Fibroblast of skin of right quadriceps (primary cell): ENCODE results near the gene SHROOM3.
"Not testable (repeated sequence)": the region's sequence is repeated elsewhere in the genome, so short reads cannot be mapped to it uniquely, and the experiment has no call there.

Source experiments
- DNase-seq: peaks from one replicate; pipeline ENCODE4 v3.0.0-alpha.2; 2013

The SHROOM3 gene

DNA sequence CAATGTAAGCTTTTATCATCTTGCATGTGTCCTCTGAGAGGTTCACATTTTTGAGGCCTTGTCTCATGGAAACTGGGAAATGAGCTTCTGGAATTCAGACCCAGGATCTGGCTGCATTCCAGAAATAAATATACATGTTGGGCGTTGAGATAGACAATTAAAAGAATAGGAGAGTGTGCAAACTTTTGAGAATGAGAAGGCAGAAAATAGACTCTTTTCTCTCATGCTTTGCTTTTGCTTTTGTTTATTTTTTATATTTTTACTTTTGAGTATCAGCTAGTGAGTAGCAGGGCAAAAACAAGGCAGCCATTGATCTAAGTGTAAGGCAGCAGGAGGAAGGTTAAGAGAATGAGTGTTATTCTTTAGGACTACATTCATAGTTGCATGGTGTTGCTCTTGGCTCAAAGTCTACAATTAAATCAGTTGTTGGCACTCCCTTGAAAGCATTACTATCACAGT, 12.4 kb downstream of the SHROOM3 start:
- DNase-seq = peak; percentile 75

DNA sequence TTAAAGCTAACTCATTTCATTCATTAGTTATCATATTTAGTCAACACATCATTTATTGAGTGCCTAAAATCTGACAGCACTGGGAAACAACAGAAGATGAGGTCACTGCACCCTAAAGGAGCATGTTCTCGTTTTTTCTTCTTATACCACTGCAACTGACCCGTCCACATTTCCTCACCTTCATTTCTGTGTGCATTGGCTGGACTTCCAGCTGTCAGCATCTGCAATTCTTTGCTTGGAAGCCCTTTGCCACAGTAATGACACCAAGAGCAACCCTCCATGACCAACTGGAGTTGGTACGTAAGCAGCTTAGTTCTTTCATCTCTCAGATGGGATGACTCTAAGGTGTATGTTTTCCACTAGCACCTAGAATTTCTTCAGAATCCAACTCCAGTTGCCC, 13.2 kb downstream of the SHROOM3 start:
- no peak for DNase-seq

- peak; percentile 41 for DNase-seq
These were observed 14.3 kb downstream of the SHROOM3 start for GRCh38 chr4:76449362-76449767.

DNA sequence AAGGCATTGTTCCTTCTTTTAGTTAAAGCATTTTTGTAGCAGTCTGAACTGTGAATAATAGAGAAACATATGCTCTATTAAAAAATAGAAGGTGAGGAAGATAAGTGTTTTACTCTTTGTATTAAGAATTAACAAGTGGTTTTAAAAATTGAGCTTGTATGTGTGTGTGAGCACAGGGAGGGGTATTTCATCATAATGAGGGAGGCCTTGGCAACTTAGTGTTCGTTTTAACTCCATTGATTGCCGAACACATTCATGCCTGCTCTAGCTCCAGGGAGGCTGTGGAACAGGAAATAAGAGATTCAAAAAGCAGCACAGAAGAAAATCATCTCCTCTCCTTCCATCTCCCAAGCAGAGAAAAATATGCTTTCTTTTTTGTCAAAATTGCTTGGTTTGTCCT, 14.8 kb downstream of the SHROOM3 start:
- DNase-seq = peak; percentile 12

- DNase-seq = no peak
These were observed 18.2 kb downstream of the SHROOM3 start for GRCh38 chr4:76453232-76453631.

GRCh38 chr4:76454073-76454472, 19.0 kb downstream of the SHROOM3 start:
- DNase-seq = not testable (repeated sequence)

DNA sequence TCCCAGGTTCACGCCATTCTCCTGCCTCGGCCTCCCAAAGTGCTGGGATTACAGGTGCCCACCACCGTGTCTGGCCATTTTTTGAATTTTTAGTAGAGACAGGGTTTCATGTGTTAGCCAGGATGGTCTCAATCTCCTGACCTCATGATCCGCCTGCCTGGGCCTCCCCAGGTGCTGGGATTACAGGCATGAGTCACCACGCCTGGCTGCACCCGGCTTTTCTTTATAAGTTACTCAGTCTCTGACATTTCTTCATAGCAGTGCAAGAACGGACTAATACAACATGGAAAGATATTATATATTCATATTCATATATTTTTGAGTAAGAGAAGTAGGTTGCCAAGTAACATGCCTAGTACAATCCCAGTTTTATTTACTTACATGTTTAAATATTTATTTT, 22.9 kb downstream of the SHROOM3 start:
- no peak for DNase-seq

GRCh38 chr4:76458297-76458696, 23.3 kb downstream of the SHROOM3 start:
- DNase-seq = no peak

GRCh38 chr4:76458825-76459224, 23.8 kb downstream of the SHROOM3 start:
- peak; percentile 33 for DNase-seq

GRCh38 chr4:76459291-76459723, 24.3 kb downstream of the SHROOM3 start:
- DNase-seq = peak; percentile 88

DNA sequence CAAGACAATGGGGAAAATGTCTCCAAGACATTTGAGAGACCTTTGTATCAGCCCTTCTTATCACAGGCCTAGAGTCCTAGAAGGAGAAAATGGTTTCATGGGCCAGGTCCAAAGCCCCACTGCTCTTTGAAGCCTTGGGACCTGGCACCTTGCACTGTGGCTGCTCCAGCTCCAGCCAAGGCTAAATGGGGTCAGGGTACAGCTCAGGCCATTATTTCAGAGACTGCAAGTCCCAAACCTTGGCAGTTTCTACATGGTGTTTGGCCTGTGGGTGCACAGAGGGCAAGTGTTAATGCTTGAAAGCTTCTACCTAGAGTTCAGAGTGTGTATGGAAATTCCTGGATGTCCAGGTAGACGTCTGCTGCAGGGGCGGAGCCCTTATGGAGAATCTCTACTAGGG, 28.5 kb downstream of the SHROOM3 start:
- DNase-seq = no peak

DNA sequence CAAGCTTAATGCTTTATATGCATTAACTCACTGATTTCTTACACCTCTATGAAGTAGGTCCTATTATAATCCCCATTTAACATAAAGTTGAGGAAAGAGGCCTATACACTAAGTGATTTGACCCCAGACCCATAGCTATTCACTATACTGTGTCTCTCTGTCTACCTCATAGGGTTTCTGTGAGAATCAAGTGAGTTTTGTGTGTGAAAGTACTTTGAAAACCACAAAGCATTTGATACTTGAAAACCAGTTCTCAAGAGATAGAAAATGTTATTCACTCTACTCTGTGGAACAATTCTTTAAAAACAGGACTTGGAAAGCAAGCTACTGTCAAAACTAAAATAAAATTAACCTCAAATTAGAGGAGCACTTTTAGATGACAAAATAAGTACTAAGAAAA, 35.0 kb downstream of the SHROOM3 start:
- no peak for DNase-seq

DNA sequence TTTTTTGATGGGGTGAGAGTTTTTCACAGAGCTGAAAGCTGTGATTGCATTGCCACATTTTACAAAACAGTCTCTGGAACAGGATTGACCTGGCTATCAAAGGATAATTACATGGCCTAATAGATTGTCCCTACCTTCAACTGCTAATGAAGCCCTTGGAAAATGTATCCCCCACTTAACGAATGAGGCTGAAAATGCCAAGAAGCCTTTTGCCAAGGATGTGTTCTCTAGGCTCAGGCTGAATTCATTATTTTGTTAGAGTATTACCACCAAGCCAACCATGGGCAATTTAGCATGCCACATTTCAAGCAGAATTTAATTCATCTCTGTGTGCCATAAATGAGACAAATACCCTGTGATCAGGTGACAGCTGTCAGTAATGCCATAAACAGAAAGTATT, 35.5 kb downstream of the SHROOM3 start:
- no peak for DNase-seq

GRCh38 chr4:76476571-76476970, 41.5 kb downstream of the SHROOM3 start:
- DNase-seq = peak; percentile 9

GRCh38 chr4:76484654-76485053, 49.6 kb downstream of the SHROOM3 start:
- no peak for DNase-seq

DNA sequence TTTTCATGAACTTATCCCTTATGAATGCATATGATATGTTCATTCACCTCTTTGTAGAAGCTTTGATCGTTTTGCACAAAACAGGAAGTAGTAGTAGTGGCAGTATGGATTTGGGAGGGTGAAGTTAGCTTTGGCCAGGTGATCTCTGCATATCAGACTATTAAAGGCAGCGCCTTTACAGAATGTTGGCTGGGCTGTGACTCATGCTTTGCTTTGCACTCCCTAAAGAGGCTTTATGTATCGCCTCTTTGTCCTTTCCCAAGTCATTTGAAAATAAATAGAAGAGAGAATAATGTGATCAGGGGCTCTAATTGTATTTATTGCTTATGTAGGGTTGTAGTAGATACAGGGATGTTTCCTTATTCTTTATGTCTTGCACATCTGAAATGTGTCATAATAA, 50.4 kb downstream of the SHROOM3 start:
- no peak for DNase-seq

- no peak for DNase-seq
These were observed 51.7 kb downstream of the SHROOM3 start for GRCh38 chr4:76486588-76487276.

DNA sequence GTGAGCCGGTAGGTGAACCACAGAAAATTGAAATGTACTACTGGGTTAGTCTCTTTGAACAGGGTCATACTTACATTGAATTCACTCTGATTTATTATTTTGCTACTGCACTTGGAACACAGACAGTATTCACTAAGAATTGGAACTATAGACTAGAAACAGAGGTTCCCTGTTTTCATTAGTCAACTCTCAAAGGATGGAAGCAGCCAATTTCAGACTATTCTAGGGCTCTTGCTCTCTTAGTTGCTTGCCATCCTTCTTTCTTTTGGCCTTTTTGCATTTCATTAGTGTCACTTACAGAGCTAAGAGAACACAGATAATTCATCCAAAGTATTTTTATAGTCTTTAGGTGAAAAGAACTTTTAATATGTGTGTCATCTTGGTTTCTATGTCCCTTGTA, 52.6 kb downstream of the SHROOM3 start:
- no peak for DNase-seq

DNA sequence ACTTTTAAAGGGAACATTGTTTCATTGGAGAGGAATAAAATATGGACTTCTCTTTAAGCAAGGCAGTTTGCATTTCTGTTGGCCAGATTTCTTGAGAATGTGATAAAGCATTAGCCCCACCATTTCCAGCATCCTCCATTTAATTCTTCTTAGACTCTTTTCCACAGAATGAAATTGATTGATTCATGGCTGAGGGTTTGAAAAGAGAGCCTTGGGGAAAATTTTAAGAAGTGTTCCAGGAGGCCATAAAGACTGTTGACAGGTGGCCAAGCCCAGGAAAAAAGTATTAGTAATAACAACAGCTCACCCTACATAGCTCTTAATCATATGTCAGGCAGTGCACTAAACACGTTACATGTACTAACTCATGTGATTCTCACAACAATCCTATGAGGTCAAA, 53.4 kb downstream of the SHROOM3 start:
- no peak for DNase-seq

GRCh38 chr4:76488888-76489685, 54.1 kb downstream of the SHROOM3 start:
- DNase-seq = peak; percentile 39

DNA sequence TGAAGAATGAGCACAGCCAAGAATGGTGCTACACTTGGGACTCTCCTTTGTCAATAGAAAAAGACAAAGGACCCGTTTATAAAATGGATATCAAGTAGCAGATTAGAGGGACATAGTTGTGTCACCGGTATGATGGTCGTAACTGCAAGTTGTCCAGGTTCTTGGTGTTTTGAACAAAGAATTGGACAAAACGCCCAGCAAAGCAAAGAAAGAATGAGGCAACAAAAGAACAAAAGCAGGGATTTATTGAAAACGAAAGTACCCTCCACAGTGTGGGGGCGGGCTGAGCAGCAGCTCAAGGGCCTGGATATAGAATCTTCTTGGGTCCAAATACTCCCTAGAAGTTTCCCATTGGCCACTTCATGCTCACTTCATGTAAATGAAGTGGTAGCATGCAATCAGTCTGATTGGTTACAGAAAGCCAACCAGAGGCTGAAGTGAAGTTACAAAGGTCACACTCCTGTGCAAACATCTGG, 54.7 kb downstream of the SHROOM3 start:
- DNase-seq = no peak

DNA sequence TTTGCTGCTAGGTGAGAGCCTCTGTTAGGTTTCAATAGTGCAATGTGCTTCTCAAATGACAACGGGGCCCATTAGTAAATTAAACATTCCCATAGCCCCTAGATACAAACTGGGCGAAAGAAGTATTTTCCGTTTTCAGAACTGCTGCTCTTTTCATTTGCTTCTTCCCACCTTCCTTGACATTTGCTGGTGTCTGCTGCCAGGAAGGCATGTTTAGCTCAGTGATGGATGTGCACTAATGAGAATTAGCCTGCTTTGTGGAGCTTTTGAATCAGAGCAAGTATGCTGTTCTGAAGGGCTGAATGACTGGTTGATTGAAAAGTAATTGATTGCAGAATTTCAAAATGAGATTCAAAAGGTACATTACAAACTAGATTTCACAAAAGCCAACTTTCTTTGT, 57.0 kb downstream of the SHROOM3 start:
- DNase-seq = no peak

DNA sequence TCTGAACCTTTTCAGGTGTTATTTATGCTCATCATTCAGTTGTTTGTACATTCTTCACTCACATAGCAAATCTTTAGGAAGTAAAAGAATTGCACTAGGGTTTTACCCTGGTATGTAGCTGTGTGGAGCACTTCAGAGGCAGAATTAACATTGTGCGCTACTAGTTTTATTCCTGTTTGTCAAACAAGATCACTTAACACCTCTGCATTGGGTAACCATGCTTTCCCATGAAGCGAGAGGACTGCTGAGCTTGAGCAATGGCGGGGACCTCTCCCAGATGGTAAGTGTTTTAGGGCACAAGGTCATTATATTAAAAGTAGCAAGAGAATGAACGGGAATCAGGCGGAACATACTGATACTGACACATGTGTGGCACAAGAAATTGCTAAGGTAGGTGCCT, 59.2 kb downstream of the SHROOM3 start:
- DNase-seq = no peak

DNA sequence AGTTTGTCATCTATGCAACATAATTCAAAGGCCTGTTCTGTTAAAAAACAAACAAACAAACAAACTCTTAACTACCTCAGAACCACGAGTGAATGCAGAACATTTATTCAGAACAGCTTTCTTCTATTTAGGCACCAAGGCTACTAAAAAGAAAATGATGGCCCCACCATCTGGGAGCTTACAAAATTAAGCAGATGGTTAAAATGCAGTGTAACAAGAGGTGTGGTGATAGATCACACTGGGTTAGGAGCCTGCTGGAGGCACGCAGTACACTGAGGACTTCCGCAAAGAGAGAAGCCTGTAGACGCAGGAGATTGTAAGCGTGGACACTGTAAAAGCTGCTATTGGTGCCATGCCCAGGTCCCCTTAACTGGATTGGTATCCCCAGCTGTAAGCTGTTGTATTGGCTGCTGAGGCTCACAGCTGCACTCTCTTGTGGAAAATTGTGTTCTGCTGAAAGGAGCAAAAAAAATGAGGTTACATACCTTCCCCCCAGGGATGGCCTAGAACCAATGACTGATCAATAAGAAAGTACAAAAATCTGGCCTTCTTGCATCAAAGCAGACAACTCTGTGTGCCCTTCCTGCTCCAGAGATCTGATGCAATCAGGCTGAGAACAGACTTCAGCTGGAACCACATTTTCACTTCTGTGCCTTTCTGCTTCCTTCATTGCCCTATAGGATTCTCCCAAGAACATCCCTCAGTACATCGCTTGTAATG, 60.0 kb downstream of the SHROOM3 start:
- no peak for DNase-seq
